T-helper 1 cell treated with Interleukin-12 subunit alpha and Interleukin-12 subunit beta and Interleukin-4 antibody, amounts not matched to agents 30 ng/mL and 1 ng/mL, for 36 hours (primary cell): Measurements from ENCODE around the gene TET3. TPM values are rescaled to one million over a fixed set of nuclear protein-coding genes. Genes with fewer than 3 reads are reported as not detected.

Source experiments
- intact Hi-C: fragments of 100-400 bp; cut with micrococcal nuclease; formaldehyde crosslinking; loops from one replicate; pipeline ENCODE4 v1.15.1; 2024
- total RNA-seq: library from RNA; stranded (reverse); gene quantifications from 2 replicates; pipeline ENCODE4 v1.2.3, GENCODE V29; 2022

The TET3 gene
- total RNA-seq, 1 donor from 2014 or later: 16.8 TPM

- intact Hi-C loops: loop anchor here (2.0 to 10.0 kb wide), 5 partner anchors 15 to 409 kb away; partner anchors contain the start of gene MTHFD2
Observed at GRCh38 chr2:73986085-73986681, 1.5 kb downstream of the TET3 start.

- intact Hi-C loops: loop anchor here (1.0 to 10.0 kb wide), 8 partner anchors 8 to 407 kb away; partner anchors contain the start of genes MOB1A and MTHFD2
Observed at GRCh38 chr2:73987109-73987947, 2.6 kb downstream of the TET3 start.

- intact Hi-C loops: loop anchor here (1.0 to 10.0 kb wide), 8 partner anchors 9 to 407 kb away; partner anchors contain the start of genes MOB1A and MTHFD2
Observed at GRCh38 chr2:73987948-73988700, 3.4 kb downstream of the TET3 start.

- intact Hi-C loops: loop anchor here (5.0 to 10.0 kb wide), 3 partner anchors 132 to 405 kb away; partner anchors contain the start of gene MTHFD2
Observed at GRCh38 chr2:73989972-73990371, 5.3 kb downstream of the TET3 start.

GRCh38 chr2:73990531-73990930, 5.8 kb downstream of the TET3 start:
- intact Hi-C loops: no loop called here

GRCh38 chr2:73992036-73992435, 7.3 kb downstream of the TET3 start:
- intact Hi-C loops: no loop called here

- intact Hi-C loops: no loop called here
Observed at GRCh38 chr2:73993376-73993775, 8.7 kb downstream of the TET3 start.

- intact Hi-C loops: no loop called here
Observed at GRCh38 chr2:73993778-73994177, 9.1 kb downstream of the TET3 start.

- intact Hi-C loops: no loop called here
Observed at GRCh38 chr2:73994178-73994831, 9.6 kb downstream of the TET3 start.

GRCh38 chr2:73995810-73996209, 11.1 kb downstream of the TET3 start:
- intact Hi-C loops: no loop called here

- intact Hi-C loops: no loop called here
Observed at GRCh38 chr2:73997813-73998212, 13.1 kb downstream of the TET3 start.

- intact Hi-C loops: no loop called here
Observed at GRCh38 chr2:73998451-73998850, 13.7 kb downstream of the TET3 start.

- intact Hi-C loops: no loop called here
Observed at GRCh38 chr2:73998933-73999332, 14.2 kb downstream of the TET3 start.

GRCh38 chr2:73999881-74000597, 15.3 kb downstream of the TET3 start:
- intact Hi-C loops: no loop called here

- intact Hi-C loops: no loop called here
Observed at GRCh38 chr2:74000666-74001065, 16.0 kb downstream of the TET3 start.

GRCh38 chr2:74001121-74001520, 16.4 kb downstream of the TET3 start:
- intact Hi-C loops: no loop called here

GRCh38 chr2:74001781-74002504, 17.2 kb downstream of the TET3 start:
- intact Hi-C loops: loop anchor here (1.0 to 2.0 kb wide), 9 partner anchors 15 to 197 kb away; partner anchors contain the start of genes BOLA3, DGUOK, MOB1A and MTHFD2

- intact Hi-C loops: loop anchor here (1.0 to 2.0 kb wide), 9 partner anchors 15 to 196 kb away; partner anchors contain the start of genes BOLA3, DGUOK, MOB1A and MTHFD2
Observed at GRCh38 chr2:74002505-74003421, 18.1 kb downstream of the TET3 start.
